H9 (cell line): ENCODE data around the gene SHLD2. TPM values are rescaled to one million over a fixed set of nuclear protein-coding genes. Genes with fewer than 3 reads are reported as not detected.
"Not testable (repeated sequence)": the region's sequence is repeated elsewhere in the genome, so short reads cannot be mapped to it uniquely, and the experiment has no call there.

Experiments
- DNase-seq: peaks from one replicate; pipeline ENCODE4 v3.0.0-alpha.2; 2017
- H2AFZ ChIP-seq: one replicate; pipeline ENCODE4 v1.6.1; 2013; ENCODE audit warnings: mild to moderate bottlenecking, low read length, control low read depth, moderate library complexity
- H2AK5ac ChIP-seq: 2 replicates; pipeline ENCODE4 v1.6.1; 2013; ENCODE audit warnings: low read length, control low read depth, mixed read lengths; ENCODE audit not compliant: insufficient read length
- H2BK120ac ChIP-seq: one replicate; pipeline ENCODE4 v1.6.1; 2013; ENCODE audit warnings: low read depth, mild to moderate bottlenecking, low read length, control low read depth, inconsistent platforms; ENCODE audit not compliant: poor library complexity, severe bottlenecking
- H2BK12ac ChIP-seq: 2 replicates; pipeline ENCODE4 v1.6.1; 2013; ENCODE audit warnings: low read length, control low read depth, mixed read lengths, low read depth; ENCODE audit not compliant: insufficient read length
- H2BK15ac ChIP-seq: 2 replicates; pipeline ENCODE4 v1.6.1; 2013; ENCODE audit warnings: low read depth, low read length, control low read depth
- H2BK20ac ChIP-seq: one replicate; pipeline ENCODE4 v1.6.1; 2013; ENCODE audit warnings: low read depth, mild to moderate bottlenecking, low read length, control low read depth, inconsistent platforms; ENCODE audit not compliant: poor library complexity, severe bottlenecking
- H2BK5ac ChIP-seq: 2 replicates; pipeline ENCODE4 v1.6.1; 2013; ENCODE audit warnings: low read length, control low read depth, mixed read lengths; ENCODE audit not compliant: insufficient read length
- H3K14ac ChIP-seq: 2 replicates; pipeline ENCODE4 v1.6.1; 2013; ENCODE audit warnings: low read length, control low read depth; ENCODE audit not compliant: insufficient read depth
- H3K18ac ChIP-seq: 2 replicates; pipeline ENCODE4 v1.6.1; 2013; ENCODE audit warnings: low read depth, mild to moderate bottlenecking, mixed read lengths, low read length, control low read depth; ENCODE audit not compliant: insufficient read length
- H3K23ac ChIP-seq: 2 replicates; pipeline ENCODE4 v1.6.1; 2013; ENCODE audit warnings: low read length, control low read depth, mixed read lengths, low read depth; ENCODE audit not compliant: insufficient read length
- H3K23me2 ChIP-seq: 2 replicates; pipeline ENCODE4 v1.6.1; 2013; ENCODE audit warnings: low read depth, mild to moderate bottlenecking, mixed read lengths, low read length, control low read depth; ENCODE audit not compliant: insufficient read length, poor library complexity, severe bottlenecking
- H3K27ac ChIP-seq: 2 replicates; pipeline ENCODE4 v1.5.1; 2013; ENCODE audit warnings: low read length, control low read depth, mixed read lengths, low read depth; ENCODE audit not compliant: insufficient read length
- H3K27me3 ChIP-seq: 2 replicates; pipeline ENCODE4 v1.6.1; 2013; ENCODE audit warnings: low read length, control low read depth, inconsistent platforms; ENCODE audit not compliant: insufficient read depth
- H3K4ac ChIP-seq: 2 replicates; pipeline ENCODE4 v1.6.1; 2013; ENCODE audit warnings: low read depth, mild to moderate bottlenecking, control low read depth, inconsistent platforms, low read length, moderate library complexity
- H3K4me1 ChIP-seq: 2 replicates; pipeline ENCODE4 v1.6.1; 2013; ENCODE audit warnings: low read length, control low read depth, inconsistent platforms; ENCODE audit not compliant: insufficient read depth
- H3K4me2 ChIP-seq: 2 replicates; pipeline ENCODE4 v1.6.1; 2013; ENCODE audit warnings: low read length, control low read depth, mixed read lengths; ENCODE audit not compliant: insufficient read length, insufficient read depth
- H3K56ac ChIP-seq: 2 replicates; pipeline ENCODE4 v1.6.1; 2013; ENCODE audit warnings: low read depth, mild to moderate bottlenecking, mixed read lengths, low read length, control low read depth; ENCODE audit not compliant: insufficient read length
- H3K79me1 ChIP-seq: 2 replicates; pipeline ENCODE4 v1.6.1; 2013; ENCODE audit warnings: low read depth, mild to moderate bottlenecking, moderate library complexity, low read length, control low read depth, inconsistent platforms; ENCODE audit not compliant: insufficient read depth, poor library complexity, severe bottlenecking
- H3K79me2 ChIP-seq: 2 replicates; pipeline ENCODE4 v1.6.1; 2013; ENCODE audit warnings: low read length, control low read depth, inconsistent platforms; ENCODE audit not compliant: insufficient read depth
- H3K9ac ChIP-seq: 2 replicates; pipeline ENCODE4 v1.6.1; 2013; ENCODE audit warnings: low read length, control low read depth, mixed read lengths; ENCODE audit not compliant: insufficient read length; ENCODE audit errors: extremely low read depth
- H3K9me3 ChIP-seq: one replicate; pipeline ENCODE4 v1.6.1; 2013; ENCODE audit warnings: low read depth, low read length, inconsistent platforms; ENCODE audit not compliant: control insufficient read depth
- H3T11ph ChIP-seq: one replicate; pipeline ENCODE4 v1.6.1; 2013; ENCODE audit warnings: mild to moderate bottlenecking, low read length, control low read depth, inconsistent platforms
- H4K20me1 ChIP-seq: one replicate; pipeline ENCODE4 v1.6.1; 2013; ENCODE audit not compliant: control insufficient read depth, insufficient read length, insufficient read depth
- H4K5ac ChIP-seq: 2 replicates; pipeline ENCODE4 v1.6.1; 2013; ENCODE audit warnings: low read depth, mild to moderate bottlenecking, mixed read lengths, low read length, control low read depth; ENCODE audit not compliant: insufficient read length
- H4K8ac ChIP-seq: replicated peaks from 2 replicates; pipeline ENCODE4 v1.6.1; 2013; ENCODE audit warnings: low read length, control low read depth, mixed read lengths, low read depth; ENCODE audit not compliant: insufficient read length
- H4K91ac ChIP-seq: 2 replicates; pipeline ENCODE4 v1.6.1; 2013; ENCODE audit warnings: low read depth, mild to moderate bottlenecking, moderate library complexity, mixed read lengths, low read length, control low read depth; ENCODE audit not compliant: insufficient read length
- H3K27ac Mint-ChIP-seq, 3 experiments: 2 replicates in 2 of 3; 3 replicates in 1 of 3; pipeline ENCODE4 v1.8.0; 2020 to 2021; ENCODE audit warnings: mixed read lengths in 3 of 3, mild to moderate bottlenecking in 1 of 3, moderate library complexity in 1 of 3
- H3K27me3 Mint-ChIP-seq: 2 replicates; pipeline ENCODE4 v1.8.0; 2021; ENCODE audit warnings: low read depth, mild to moderate bottlenecking, moderate library complexity, mixed read lengths
- H3K36me3 Mint-ChIP-seq, 3 experiments: 2 replicates in 2 of 3; 3 replicates in 1 of 3; pipeline ENCODE4 v1.8.0; 2020 to 2021; ENCODE audit warnings: low read depth in 3 of 3, mixed read lengths in 3 of 3; ENCODE audit not compliant: insufficient read depth in 1 of 3
- H3K4me1 Mint-ChIP-seq, 2 experiments: 2 replicates each; pipeline ENCODE4 v1.8.0; 2020; ENCODE audit warnings: mixed read lengths in 2 of 2
- H3K4me3 Mint-ChIP-seq, 2 experiments: 2 replicates in 1 of 2; 3 replicates in 1 of 2; pipeline ENCODE4 v1.8.0; 2020 to 2021; ENCODE audit warnings: mild to moderate bottlenecking in 2 of 2, mixed read lengths in 2 of 2, moderate library complexity in 1 of 2
- H3K9me3 Mint-ChIP-seq, 2 experiments: 2 replicates in 1 of 2; 3 replicates in 1 of 2; pipeline ENCODE4 v1.8.0; 2020; ENCODE audit warnings: mild to moderate bottlenecking in 2 of 2, mixed read lengths in 2 of 2, moderate library complexity in 1 of 2
- WGBS: extraction: QIAGEN DNeasy Blood & Tissue Kit; methylation state at CpG from one replicate; pipeline ENCODE4 v1.1.7; 2013; ENCODE audit warnings: missing lambda C conversion rate, low lambda C conversion rate, mixed read lengths; ENCODE audit not compliant: insufficient read length; ENCODE audit errors: extremely low coverage; 5-methylcytosine and 5-hydroxymethylcytosine counted together
- total RNA-seq: library from RNA; stranded (reverse); gene quantifications from 2 replicates; pipeline ENCODE4 v1.2.1, GENCODE V29; 2021

SHLD2 gene
- total RNA-seq, 1 experiment from 2014 or later, result 27.8 TPM

DNA sequence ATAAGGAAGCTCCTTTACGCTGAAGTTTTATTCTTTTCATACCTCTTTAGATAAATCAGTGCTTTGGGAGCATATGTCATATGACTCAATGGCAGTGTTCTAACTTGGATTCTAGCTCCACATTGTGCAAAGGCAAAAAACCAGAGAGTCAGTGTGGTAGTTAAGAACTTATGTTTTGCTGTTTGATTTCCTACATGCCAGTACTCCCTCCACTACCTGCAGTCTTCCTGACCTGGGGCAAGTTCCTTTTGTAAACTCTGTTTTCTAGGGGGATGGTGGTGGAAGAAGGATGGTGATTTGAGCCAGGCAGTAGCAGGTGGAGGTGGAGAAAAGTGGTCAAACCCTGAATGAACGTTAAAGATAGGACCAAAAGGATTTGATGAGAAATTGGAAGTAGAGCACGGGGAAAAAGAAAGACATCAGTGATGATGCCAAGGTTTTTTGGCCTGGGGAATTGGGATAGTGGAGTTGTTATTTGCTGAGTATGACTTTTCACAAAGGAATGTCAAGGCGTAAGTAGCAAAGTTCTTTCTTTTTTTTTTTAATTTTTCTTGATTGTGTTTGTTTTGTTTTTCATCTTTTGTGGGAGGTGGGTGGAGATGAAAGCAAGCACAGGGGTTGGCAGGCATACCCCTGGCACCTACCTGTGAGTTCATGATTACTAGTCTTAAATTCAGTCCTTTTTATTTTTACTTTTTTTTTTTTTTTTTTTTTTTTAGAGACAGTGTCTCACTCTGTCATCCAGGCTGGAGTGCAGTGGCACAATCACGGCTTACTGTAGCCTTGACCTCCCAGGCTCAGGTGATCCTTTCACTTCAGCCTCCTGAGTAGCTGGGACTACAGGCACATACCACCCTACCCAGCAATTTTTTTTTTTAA, 47.5 kb downstream of the SHLD2 start:
- H3K36me3 Mint-ChIP-seq, result peaks cover 10 to 15% (median 15%) of the 10 kb centered on the region in 3 experiments
- WGBS, result no CpG with 5 or more reads among the region's 5 CpGs
- not testable (repeated sequence) for H3K27me3 Mint-ChIP-seq, H2BK12ac ChIP-seq, H3K9ac ChIP-seq, H4K91ac ChIP-seq, H3K56ac ChIP-seq, H4K20me1 ChIP-seq, H3K27ac ChIP-seq, H4K5ac ChIP-seq, H2BK5ac ChIP-seq, H2AK5ac ChIP-seq, H2AFZ ChIP-seq, H3K9me3 ChIP-seq, H3K18ac ChIP-seq, H3K4me3 Mint-ChIP-seq, H3K14ac ChIP-seq, H3K79me2 ChIP-seq, H3K27me3 ChIP-seq, H3K23ac ChIP-seq, H3K4ac ChIP-seq, H3K4me2 ChIP-seq, H3K4me1 Mint-ChIP-seq, H3K79me1 ChIP-seq, H2BK20ac ChIP-seq, H3K4me1 ChIP-seq, H3K23me2 ChIP-seq, H3K27ac Mint-ChIP-seq, H3T11ph ChIP-seq, H2BK120ac ChIP-seq, H2BK15ac ChIP-seq, H4K8ac ChIP-seq, DNase-seq
- H3K9me3 Mint-ChIP-seq, result peaks cover 13 to 15% of the 10 kb centered on the region in 2 experiments

- not testable (repeated sequence) for H3K4me1 ChIP-seq, H2BK15ac ChIP-seq, H3K79me2 ChIP-seq, H3K56ac ChIP-seq, H3K4ac ChIP-seq, H3K9ac ChIP-seq, H3K14ac ChIP-seq, H3K79me1 ChIP-seq, H3K9me3 Mint-ChIP-seq, H4K20me1 ChIP-seq, H3K27me3 ChIP-seq, H3K36me3 Mint-ChIP-seq, H2AFZ ChIP-seq, H3K18ac ChIP-seq, H2BK120ac ChIP-seq, H3K27ac ChIP-seq, H4K5ac ChIP-seq, H2BK5ac ChIP-seq, H3K27me3 Mint-ChIP-seq, H2AK5ac ChIP-seq, H2BK12ac ChIP-seq, H4K91ac ChIP-seq, H3K27ac Mint-ChIP-seq, H3K4me1 Mint-ChIP-seq, H3K23ac ChIP-seq, H4K8ac ChIP-seq, H2BK20ac ChIP-seq, H3K4me2 ChIP-seq, H3T11ph ChIP-seq, H3K4me3 Mint-ChIP-seq, H3K9me3 ChIP-seq, DNase-seq, H3K23me2 ChIP-seq
- no CpG with 5 or more reads among the region's 6 CpGs for WGBS
Observed at GRCh38 chr10:87143109-87143418, 48.1 kb downstream of the SHLD2 start.
